ENCODE measurements around the gene KCNG2.

DNA sequence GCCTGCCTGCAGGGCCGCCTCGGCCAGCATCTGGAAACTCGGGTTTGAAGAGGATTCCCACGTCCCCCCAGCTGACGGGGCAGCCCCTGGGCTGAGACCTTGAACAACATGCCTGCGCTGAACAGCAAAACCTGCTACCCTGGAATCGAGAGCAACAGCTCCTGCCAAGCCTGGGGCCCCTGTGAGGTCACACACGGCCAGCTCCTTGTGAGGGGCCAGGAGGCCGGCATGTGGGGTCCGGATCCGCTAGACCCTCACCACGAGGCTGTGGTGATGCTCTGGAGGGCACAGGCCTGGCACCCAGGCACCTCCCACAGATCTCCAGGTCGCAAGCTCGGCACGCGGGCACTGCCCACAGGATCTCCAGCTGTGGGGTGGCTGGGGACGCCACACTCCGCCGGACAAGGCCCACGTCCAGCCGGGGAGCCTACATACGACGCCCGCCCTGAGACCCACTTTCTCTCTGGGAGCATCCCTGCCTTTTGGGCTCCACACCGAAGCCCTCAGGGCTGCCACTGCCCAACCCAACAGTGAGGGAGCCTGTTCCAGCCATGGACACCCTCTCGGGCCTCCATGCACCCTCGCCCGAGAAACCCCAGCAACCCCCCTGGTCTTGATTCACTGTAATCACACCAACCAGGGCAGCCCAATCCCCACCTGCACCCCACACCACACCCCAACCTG is 119.6 kb downstream of the KCNG2 start:
- TF ChIP-seq, protein P1, sequence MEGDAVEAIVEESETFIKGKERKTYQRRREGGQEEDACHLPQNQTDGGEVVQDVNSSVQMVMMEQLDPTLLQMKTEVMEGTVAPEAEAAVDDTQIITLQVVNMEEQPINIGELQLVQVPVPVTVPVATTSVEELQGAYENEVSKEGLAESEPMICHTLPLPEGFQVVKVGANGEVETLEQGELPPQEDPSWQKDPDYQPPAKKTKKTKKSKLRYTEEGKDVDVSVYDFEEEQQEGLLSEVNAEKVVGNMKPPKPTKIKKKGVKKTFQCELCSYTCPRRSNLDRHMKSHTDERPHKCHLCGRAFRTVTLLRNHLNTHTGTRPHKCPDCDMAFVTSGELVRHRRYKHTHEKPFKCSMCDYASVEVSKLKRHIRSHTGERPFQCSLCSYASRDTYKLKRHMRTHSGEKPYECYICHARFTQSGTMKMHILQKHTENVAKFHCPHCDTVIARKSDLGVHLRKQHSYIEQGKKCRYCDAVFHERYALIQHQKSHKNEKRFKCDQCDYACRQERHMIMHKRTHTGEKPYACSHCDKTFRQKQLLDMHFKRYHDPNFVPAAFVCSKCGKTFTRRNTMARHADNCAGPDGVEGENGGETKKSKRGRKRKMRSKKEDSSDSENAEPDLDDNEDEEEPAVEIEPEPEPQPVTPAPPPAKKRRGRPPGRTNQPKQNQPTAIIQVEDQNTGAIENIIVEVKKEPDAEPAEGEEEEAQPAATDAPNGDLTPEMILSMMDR (IDR thresholded peaks at IDR 0.05) = no peak
- TF ChIP-seq POLR2A (IDR thresholded peaks at IDR 0.05) = no peak

Data from gastroesophageal sphincter (tissue), 3 donors.